DND-41 (cell line): Measurements from ENCODE around the gene CAPN5.

ENCODE experiments used
- EZH2 ChIP-seq: IDR thresholded peaks from 3 replicates; pipeline ENCODE4 v1.6.1; 2012; ENCODE audit warnings: borderline replicate concordance, low read depth, mild to moderate bottlenecking, moderate library complexity, low read length, inconsistent platforms; ENCODE audit not compliant: severe bottlenecking
- TF ChIP-seq, protein P1 (sequence below): IDR thresholded peaks from 2 replicates; pipeline ENCODE4 v1.5.1; 2012; ENCODE audit warnings: borderline replicate concordance, low read length, moderate library complexity, mild to moderate bottlenecking; ENCODE audit not compliant: poor library complexity, severe bottlenecking; ENCODE audit errors: extremely low read depth

DNA sequence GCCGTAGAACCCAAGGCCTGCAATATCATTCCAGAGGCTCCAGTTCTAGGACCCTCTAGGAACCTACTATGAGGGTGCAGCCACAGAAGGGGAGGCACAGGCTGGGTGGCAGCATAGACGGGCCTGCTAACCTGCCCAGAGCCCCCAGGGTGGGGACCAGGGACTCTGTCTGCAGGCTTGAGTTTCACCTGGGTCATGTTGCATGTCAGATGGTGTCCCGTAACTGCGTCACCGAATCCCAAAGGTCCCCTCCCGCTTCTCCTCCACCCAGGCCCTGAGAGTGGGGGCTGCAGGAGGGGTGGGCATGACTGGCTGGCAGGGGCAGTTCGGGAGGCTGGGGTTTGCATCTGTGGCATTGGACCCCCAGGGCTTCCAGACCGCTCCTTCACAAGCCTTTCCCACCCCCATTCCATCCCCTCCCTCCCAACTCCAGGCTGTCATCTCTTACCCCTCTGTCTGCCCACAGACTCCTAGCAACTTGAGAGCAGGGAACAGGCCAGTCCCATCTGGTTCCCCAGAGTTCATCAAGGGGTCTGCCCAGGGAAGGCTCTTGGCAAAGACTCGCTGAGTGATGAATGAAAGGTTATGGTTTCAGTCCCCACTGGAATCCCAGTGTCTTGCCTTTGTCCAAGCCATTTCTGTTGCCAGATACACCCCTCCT is 77.6 kb downstream of the CAPN5 start:
- TF ChIP-seq, protein P1, sequence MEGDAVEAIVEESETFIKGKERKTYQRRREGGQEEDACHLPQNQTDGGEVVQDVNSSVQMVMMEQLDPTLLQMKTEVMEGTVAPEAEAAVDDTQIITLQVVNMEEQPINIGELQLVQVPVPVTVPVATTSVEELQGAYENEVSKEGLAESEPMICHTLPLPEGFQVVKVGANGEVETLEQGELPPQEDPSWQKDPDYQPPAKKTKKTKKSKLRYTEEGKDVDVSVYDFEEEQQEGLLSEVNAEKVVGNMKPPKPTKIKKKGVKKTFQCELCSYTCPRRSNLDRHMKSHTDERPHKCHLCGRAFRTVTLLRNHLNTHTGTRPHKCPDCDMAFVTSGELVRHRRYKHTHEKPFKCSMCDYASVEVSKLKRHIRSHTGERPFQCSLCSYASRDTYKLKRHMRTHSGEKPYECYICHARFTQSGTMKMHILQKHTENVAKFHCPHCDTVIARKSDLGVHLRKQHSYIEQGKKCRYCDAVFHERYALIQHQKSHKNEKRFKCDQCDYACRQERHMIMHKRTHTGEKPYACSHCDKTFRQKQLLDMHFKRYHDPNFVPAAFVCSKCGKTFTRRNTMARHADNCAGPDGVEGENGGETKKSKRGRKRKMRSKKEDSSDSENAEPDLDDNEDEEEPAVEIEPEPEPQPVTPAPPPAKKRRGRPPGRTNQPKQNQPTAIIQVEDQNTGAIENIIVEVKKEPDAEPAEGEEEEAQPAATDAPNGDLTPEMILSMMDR = no peak
- no peak for TF ChIP-seq EZH2
